GM12878 (cell line): Measurements from ENCODE around the gene RANGAP1. TPM values are rescaled to one million over a fixed set of nuclear protein-coding genes. Genes with fewer than 3 reads are reported as not detected.

ENCODE experiments used
- RB1 ChIP-seq: fragments of 450-650 bp; formaldehyde crosslinking; IDR thresholded peaks from 2 replicates; pipeline ENCODE4 v1.6.1; 2017; ENCODE audit warnings: mild to moderate bottlenecking, borderline replicate concordance
- polyA plus RNA-seq, 11 experiments: library from polyadenylated mRNA; depleted of rRNA in 4 of 11; unstranded in 6 of 11; stranded (reverse) in 5 of 11; fragments of >200 nt; fragmentation: Nextera tagmentation in 4 of 11; fragmentation: Illumina TruSeq in 1 of 11; extraction: Ambion mirVana in 4 of 11; extraction: Trizol in 1 of 11; gene quantifications; 1 replicate in 1 of 11; 2 replicates in 10 of 11; pipeline versions ENCODE4 v1.2.1 to v1.2.3, GENCODE V29; 2011 to 2016; ENCODE audit warnings: inconsistent platforms in 2 of 11, missing spikeins in 2 of 11, low read depth in 1 of 11
- total RNA-seq, 4 experiments: library from RNA; depleted of rRNA in 3 of 4; stranded (reverse); fragments of >200 nt in 3 of 4; fragmentation: Illumina TruSeq in 1 of 4; extraction: Trizol in 1 of 4; gene quantifications; 2 replicates each; pipeline versions ENCODE4 v1.2.1 to v1.2.3, GENCODE V29; 2013 to 2021
- TF ChIP-seq, protein P1 (sequence below): IDR thresholded peaks from 2 replicates; pipeline ENCODE4 v1.6.1; 2011; ENCODE audit warnings: borderline replicate concordance, low read depth, mild to moderate bottlenecking, moderate library complexity, low read length; ENCODE audit not compliant: insufficient read depth, poor library complexity, severe bottlenecking
- TF ChIP-seq, protein P2 (sequence below): fragments of 450-650 bp; IDR thresholded peaks from 2 replicates; pipeline ENCODE4 v1.6.1; 2017; ENCODE audit warnings: mild to moderate bottlenecking, moderate library complexity

Gene RANGAP1
- total and polyA plus RNA-seq, 10 of the 15 experiments (the other 5 are each of a cell fraction or from before 2014, with no cell fraction given): 2.5 to 109 (median 60.2) TPM

DNA sequence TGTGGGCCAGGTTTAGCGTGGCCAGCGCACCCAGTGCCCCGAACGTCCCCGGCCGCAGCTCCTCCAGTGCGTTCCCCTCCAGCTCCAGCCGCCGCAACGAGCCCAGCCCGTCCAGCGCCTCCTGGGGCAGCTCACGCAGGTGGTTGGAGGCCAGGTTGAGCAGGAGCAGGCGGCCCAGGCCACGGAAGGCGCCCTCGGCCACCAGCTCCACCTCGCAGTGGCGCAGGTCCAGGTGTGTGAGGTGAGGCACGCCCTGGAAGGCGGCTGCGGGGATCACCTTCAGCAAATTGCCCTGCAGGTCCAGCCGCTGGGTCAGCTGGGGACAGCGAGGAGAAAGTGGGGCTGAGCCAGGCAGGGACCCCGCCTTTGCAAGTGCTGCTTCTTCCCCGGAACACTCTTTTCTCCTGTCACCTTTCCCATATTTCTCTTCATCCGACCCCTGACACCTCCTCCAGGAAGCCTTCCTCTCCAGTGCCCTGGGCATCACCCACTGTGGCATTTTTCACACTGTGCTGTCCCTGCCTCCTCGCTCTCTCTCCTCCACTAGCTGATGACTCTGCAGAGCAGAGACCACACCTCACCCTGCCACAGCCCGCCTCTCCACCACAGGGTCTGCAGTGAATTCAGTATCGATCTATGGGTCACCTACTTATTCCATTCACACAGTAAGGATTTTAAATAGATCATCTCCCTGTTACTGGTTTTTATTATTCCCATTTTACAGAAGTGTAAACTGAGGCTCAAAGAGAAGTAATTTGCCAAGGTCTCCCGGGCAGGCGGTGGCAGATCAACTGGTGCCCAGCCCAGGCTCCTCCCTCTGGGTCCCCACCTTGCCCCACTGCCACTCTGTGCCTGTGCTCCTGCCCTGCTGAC, 47.2 kb downstream of the RANGAP1 start (continued):
- TF ChIP-seq, protein P1, sequence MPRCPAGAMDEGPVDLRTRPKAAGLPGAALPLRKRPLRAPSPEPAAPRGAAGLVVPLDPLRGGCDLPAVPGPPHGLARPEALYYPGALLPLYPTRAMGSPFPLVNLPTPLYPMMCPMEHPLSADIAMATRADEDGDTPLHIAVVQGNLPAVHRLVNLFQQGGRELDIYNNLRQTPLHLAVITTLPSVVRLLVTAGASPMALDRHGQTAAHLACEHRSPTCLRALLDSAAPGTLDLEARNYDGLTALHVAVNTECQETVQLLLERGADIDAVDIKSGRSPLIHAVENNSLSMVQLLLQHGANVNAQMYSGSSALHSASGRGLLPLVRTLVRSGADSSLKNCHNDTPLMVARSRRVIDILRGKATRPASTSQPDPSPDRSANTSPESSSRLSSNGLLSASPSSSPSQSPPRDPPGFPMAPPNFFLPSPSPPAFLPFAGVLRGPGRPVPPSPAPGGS: no peak
- TF ChIP-seq, protein P2, sequence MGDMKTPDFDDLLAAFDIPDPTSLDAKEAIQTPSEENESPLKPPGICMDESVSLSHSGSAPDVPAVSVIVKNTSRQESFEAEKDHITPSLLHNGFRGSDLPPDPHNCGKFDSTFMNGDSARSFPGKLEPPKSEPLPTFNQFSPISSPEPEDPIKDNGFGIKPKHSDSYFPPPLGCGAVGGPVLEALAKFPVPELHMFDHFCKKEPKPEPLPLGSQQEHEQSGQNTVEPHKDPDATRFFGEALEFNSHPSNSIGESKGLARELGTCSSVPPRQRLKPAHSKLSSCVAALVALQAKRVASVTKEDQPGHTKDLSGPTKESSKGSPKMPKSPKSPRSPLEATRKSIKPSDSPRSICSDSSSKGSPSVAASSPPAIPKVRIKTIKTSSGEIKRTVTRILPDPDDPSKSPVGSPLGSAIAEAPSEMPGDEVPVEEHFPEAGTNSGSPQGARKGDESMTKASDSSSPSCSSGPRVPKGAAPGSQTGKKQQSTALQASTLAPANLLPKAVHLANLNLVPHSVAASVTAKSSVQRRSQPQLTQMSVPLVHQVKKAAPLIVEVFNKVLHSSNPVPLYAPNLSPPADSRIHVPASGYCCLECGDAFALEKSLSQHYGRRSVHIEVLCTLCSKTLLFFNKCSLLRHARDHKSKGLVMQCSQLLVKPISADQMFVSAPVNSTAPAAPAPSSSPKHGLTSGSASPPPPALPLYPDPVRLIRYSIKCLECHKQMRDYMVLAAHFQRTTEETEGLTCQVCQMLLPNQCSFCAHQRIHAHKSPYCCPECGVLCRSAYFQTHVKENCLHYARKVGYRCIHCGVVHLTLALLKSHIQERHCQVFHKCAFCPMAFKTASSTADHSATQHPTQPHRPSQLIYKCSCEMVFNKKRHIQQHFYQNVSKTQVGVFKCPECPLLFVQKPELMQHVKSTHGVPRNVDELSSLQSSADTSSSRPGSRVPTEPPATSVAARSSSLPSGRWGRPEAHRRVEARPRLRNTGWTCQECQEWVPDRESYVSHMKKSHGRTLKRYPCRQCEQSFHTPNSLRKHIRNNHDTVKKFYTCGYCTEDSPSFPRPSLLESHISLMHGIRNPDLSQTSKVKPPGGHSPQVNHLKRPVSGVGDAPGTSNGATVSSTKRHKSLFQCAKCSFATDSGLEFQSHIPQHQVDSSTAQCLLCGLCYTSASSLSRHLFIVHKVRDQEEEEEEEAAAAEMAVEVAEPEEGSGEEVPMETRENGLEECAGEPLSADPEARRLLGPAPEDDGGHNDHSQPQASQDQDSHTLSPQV: no peak
- TF ChIP-seq RB1: no peak
